ENCODE data around the gene OGFR.

Gene OGFR

DNA sequence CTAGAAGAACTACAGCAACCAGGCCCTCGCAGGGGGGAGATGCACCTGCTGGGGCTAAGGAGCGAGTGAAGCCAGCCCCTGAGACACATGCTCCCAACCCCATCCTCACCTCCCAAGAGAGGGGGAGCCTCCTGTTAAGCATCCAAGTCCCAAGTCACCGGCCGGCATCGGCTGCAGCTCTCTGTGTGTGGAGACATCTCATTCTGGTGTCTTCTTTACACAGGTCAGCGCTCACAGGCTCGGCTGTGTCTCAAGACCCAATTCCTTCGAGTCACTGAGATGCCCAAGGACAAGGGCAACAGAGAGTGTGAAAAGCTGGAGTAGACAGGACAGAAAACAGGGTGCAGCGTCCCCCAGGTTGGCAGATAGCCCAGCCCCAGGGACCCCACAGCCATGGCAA lies 29.4 kb upstream of the OGFR start:
- WGBS, 2 experiments, result 93 to 94% methylated on average over 9 of the region's 9 CpGs
- H3K27ac ChIP-seq (ENCODE audit: insufficient read depth, low read depth, low read length, poor library complexity, severe bottlenecking), result no peak overlapping the region
- no peaks in the 10 kb centered on the region for H3K9me3 ChIP-seq (ENCODE audit: control insufficient read depth, low read length)
- H3K4me3 ChIP-seq (ENCODE audit: insufficient read depth, low read depth, low read length), result no peak overlapping the region
- H3K36me3 ChIP-seq (ENCODE audit: control insufficient read depth, insufficient read depth, low read length), result no peaks in the 10 kb centered on the region
- H3K4me1 ChIP-seq (ENCODE audit: control insufficient read depth, insufficient read depth, low read length), result peaks cover 12% of the 10 kb centered on the region
- no peaks in the 10 kb centered on the region for H3K27me3 ChIP-seq (ENCODE audit: control insufficient read depth, insufficient read depth, low read length, poor library complexity, severe bottlenecking)

DNA sequence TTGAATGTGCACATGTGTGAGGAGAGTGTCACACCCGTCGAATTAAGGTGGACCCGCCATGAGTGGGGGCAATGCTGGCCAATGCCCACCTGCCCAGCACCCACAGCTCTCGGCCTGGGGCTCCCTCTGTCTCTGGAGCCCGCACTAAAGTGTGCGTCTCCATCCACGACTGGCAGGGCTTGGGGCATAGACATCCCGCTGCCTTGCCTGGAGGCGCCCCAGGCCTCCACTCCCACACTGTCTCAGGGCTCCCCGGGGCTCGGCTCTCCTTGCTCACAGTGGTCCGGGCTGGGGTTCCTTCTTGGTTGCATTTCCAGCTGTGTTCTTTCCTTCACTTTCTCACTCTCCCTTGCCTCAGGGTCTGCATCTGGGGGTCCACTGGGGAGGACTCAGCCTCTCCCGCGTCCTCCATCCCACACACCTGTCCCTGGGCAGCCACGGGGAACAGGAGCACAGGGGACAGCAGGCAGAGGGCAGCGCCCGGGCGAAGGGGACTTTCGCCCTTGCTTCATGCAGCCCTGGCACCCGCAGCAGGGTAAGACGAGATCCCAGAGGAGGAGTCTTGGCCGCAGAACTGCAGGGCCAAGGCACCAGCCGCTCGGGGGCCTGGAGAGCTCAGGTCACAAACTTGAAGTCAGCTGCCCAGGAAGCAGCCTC lies 28.5 kb upstream of the OGFR start:
- 94 to 95% methylated on average over 24 of the region's 24 CpGs for WGBS, 2 experiments
- H3K4me1 ChIP-seq (ENCODE audit: control insufficient read depth, insufficient read depth, low read length), result peaks cover 12% of the 10 kb centered on the region
- no peak overlapping the region for H3K4me3 ChIP-seq (ENCODE audit: insufficient read depth, low read depth, low read length)
- no peaks in the 10 kb centered on the region for H3K36me3 ChIP-seq (ENCODE audit: control insufficient read depth, insufficient read depth, low read length)
- H3K27ac ChIP-seq (ENCODE audit: insufficient read depth, low read depth, low read length, poor library complexity, severe bottlenecking), result no peak overlapping the region
- H3K27me3 ChIP-seq (ENCODE audit: control insufficient read depth, insufficient read depth, low read length, poor library complexity, severe bottlenecking), result no peaks in the 10 kb centered on the region
- H3K9me3 ChIP-seq (ENCODE audit: control insufficient read depth, low read length), result no peaks in the 10 kb centered on the region

DNA sequence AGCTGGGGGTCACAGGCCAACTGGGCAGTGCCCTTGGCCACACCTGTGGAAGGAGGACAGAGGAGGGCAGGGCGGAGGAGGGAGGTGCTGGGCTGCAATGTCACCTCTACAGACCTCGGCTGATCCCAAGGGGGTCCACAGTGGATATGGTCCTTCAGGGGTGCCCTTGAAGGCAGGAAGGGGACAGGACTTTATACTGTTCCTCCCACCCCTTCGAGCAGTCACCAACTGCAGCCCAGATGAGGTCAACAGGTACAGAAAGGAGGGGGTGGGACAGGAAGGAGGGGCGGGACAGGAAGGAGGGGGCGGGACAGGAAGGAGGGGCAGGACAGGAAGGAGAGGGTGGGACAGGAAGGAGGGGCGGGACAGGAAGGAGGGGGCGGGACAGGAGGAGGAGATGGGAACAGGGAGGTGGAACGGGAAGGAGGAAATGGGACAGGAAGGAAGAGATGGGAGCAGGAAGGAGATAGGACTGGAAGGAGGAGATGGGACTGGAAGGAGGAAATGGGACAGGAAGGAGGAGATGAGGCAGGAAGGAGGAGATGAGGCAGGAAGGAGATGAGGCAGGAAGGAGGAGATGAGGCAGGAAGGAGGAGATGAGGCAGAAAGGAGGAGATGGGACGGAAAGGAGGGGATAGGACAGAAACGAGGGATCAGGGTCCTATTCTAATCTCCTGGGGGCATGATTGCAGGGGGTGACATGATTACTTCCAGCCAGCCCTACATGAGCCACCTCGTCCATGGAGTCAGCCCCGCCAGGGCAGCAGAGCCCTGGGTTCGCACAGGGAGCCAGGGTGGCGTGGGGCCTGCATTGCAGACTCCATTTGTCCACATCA lies 27.7 kb upstream of the OGFR start:
- Histone ChIP-seq H3K27me3 (ENCODE audit: control insufficient read depth, insufficient read depth, low read length, poor library complexity, severe bottlenecking) (no peaks in the 10 kb centered on the region), H3K4me3 (ENCODE audit: insufficient read depth, low read depth, low read length) (no peak overlapping the region), H3K4me1 (ENCODE audit: control insufficient read depth, insufficient read depth, low read length) (peaks cover 12% of the 10 kb centered on the region), H3K9me3 (ENCODE audit: control insufficient read depth, low read length) (no peaks in the 10 kb centered on the region), H3K36me3 (ENCODE audit: control insufficient read depth, insufficient read depth, low read length) (no peaks in the 10 kb centered on the region), H3K27ac (ENCODE audit: insufficient read depth, low read depth, low read length, poor library complexity, severe bottlenecking) (no peak overlapping the region)
- 89 to 92% methylated on average over 14 of the region's 14 CpGs for WGBS, 2 experiments

DNA sequence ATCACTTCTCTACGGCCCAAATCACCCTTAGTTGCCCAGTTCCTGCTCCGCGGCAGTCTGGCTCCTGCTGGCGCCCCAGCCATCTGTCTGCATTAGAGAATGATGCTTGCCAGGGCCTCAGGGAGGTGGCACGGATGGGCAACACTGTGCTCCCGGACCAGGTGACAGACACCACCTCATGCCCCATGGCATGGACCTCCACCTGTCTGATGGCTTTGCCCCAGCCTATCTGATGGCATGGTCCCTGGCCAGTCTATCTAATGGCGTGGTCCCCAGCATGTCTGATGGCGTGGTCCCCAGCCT lies 27.2 kb upstream of the OGFR start:
- Histone ChIP-seq H3K4me3 (ENCODE audit: insufficient read depth, low read depth, low read length) (no peak overlapping the region), H3K27me3 (ENCODE audit: control insufficient read depth, insufficient read depth, low read length, poor library complexity, severe bottlenecking) (no peaks in the 10 kb centered on the region), H3K36me3 (ENCODE audit: control insufficient read depth, insufficient read depth, low read length) (no peaks in the 10 kb centered on the region), H3K27ac (ENCODE audit: insufficient read depth, low read depth, low read length, poor library complexity, severe bottlenecking) (no peak overlapping the region), H3K9me3 (ENCODE audit: control insufficient read depth, low read length) (no peaks in the 10 kb centered on the region), H3K4me1 (ENCODE audit: control insufficient read depth, insufficient read depth, low read length) (peaks cover 9% of the 10 kb centered on the region)
- WGBS, 2 experiments, result 94 to 96% methylated on average over 8 of the region's 8 CpGs

DNA sequence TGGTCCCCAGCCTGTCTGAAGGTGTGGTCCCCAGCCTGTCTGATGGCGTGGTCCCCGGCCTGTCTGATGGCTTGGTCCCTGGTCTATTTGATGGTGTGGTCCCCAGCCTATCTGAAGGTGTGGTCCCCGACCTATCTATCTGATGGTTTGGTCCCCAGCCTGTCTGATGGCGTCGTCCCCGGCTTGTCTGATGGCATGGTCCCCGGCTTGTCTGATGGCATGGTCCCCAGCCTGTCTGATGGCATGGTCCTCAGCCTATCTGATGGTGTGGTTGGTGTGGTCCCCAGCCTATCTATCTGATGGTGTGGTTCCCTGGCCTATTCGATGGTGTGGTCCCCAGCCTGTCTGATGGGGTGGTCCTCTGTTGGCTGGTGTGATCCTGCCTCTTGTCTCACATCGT lies 26.6 kb upstream of the OGFR start:
- no peaks in the 10 kb centered on the region for H3K27me3 ChIP-seq (ENCODE audit: control insufficient read depth, insufficient read depth, low read length, poor library complexity, severe bottlenecking)
- WGBS, 2 experiments, result 96% methylated on average over 9 of the region's 9 CpGs
- no peaks in the 10 kb centered on the region for H3K36me3 ChIP-seq (ENCODE audit: control insufficient read depth, insufficient read depth, low read length)
- H3K4me1 ChIP-seq (ENCODE audit: control insufficient read depth, insufficient read depth, low read length), result peaks cover 4% of the 10 kb centered on the region
- no peaks in the 10 kb centered on the region for H3K9me3 ChIP-seq (ENCODE audit: control insufficient read depth, low read length)
- no peak overlapping the region for H3K4me3 ChIP-seq (ENCODE audit: insufficient read depth, low read depth, low read length)
- H3K27ac ChIP-seq (ENCODE audit: insufficient read depth, low read depth, low read length, poor library complexity, severe bottlenecking), result no peak overlapping the region

DNA sequence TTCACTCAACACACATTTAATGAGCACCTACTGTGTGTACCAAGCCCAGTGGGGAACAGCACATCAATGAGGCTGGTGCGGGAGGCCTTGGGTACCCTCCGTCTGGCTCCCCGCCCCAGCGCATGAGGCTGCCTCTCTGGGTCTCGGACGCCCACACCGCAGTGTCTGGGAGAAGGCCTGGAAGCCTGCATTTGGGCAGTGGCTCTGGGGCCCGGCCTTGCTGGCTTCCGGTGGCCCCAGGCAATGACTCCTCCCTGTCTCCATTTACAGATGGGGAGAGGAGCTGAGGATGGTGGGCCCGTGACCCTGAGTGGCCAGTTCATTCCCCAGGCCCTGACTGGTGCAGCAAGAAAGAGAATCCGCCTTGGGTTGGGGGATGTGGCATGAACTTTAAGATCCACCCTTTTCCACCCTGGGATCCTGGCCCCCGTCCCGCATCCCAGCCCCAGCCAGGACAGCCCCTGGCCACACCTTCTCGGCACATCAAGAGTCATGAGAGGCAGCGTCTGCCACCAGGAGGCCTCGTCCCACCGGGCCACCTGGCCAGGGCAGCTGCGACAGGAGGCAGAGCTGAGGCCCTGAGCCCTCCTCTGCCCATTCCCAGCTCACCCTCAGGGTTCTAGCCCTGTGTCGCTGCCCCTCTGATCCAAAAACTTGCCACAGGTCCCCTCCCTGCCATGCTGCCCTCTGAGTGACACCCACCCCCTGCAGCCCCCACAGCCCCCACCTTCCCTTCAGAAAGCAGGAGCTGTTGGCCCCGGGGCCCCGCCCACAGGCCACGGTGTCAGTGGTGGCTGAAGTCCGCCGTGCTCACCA lies 25.8 kb upstream of the OGFR start:
- no peak overlapping the region for H3K4me3 ChIP-seq (ENCODE audit: insufficient read depth, low read depth, low read length)
- 71 to 76% methylated on average over 24 of the region's 24 CpGs for WGBS, 2 experiments
- H3K9me3 ChIP-seq (ENCODE audit: control insufficient read depth, low read length), result no peaks in the 10 kb centered on the region
- H3K36me3 ChIP-seq (ENCODE audit: control insufficient read depth, insufficient read depth, low read length), result no peaks in the 10 kb centered on the region
- H3K27ac ChIP-seq (ENCODE audit: insufficient read depth, low read depth, low read length, poor library complexity, severe bottlenecking), result no peak overlapping the region
- no peaks in the 10 kb centered on the region for H3K27me3 ChIP-seq (ENCODE audit: control insufficient read depth, insufficient read depth, low read length, poor library complexity, severe bottlenecking)
- H3K4me1 ChIP-seq (ENCODE audit: control insufficient read depth, insufficient read depth, low read length), result peaks cover 4% of the 10 kb centered on the region

DNA sequence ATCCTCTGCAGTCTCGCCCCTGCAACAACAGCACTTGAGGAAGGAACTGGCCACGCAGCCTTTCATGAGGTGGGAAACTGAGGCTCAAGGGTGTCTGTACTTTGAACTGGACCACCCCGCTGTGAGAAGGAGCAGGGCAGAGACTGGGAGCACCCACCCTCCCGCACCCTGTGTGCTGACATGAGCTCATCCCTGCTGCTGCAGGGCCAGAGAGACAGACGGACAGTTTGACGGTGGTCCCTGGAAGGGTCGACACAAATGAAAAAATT lies 25.3 kb upstream of the OGFR start:
- Histone ChIP-seq H3K27ac (ENCODE audit: insufficient read depth, low read depth, low read length, poor library complexity, severe bottlenecking) (no peak overlapping the region), H3K36me3 (ENCODE audit: control insufficient read depth, insufficient read depth, low read length) (no peaks in the 10 kb centered on the region), H3K4me3 (ENCODE audit: insufficient read depth, low read depth, low read length) (no peak overlapping the region), H3K9me3 (ENCODE audit: control insufficient read depth, low read length) (no peaks in the 10 kb centered on the region), H3K4me1 (ENCODE audit: control insufficient read depth, insufficient read depth, low read length) (peaks cover 4% of the 10 kb centered on the region), H3K27me3 (ENCODE audit: control insufficient read depth, insufficient read depth, low read length, poor library complexity, severe bottlenecking) (no peaks in the 10 kb centered on the region)
- WGBS, 2 experiments, result 92 to 93% methylated on average over 7 of the region's 7 CpGs

DNA sequence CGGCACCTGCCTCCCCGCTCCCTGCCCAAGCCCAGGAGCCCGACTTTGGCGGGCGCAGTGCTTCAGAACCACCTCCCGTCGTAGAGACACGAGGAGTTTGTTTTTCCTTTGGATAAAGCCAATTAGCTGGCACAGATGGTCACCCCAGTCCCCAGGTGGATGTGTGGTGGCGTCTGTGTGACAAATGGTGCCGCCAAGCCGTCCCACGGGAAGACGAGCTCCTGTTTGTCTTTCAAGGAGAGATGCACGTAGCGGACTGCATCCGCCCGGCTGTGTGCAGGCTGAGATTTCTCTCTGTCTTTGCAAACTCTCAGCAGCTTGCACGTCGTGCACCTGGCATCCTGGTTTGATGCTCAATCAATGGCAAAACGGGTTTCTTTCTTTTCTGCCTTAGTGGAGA lies 24.4 kb upstream of the OGFR start:
- WGBS, 2 experiments, result 90% methylated on average over 20 of the region's 20 CpGs
- no peak overlapping the region for H3K27ac ChIP-seq (ENCODE audit: insufficient read depth, low read depth, low read length, poor library complexity, severe bottlenecking)
- H3K9me3 ChIP-seq (ENCODE audit: control insufficient read depth, low read length), result no peaks in the 10 kb centered on the region
- H3K36me3 ChIP-seq (ENCODE audit: control insufficient read depth, insufficient read depth, low read length), result no peaks in the 10 kb centered on the region
- H3K27me3 ChIP-seq (ENCODE audit: control insufficient read depth, insufficient read depth, low read length, poor library complexity, severe bottlenecking), result no peaks in the 10 kb centered on the region
- no peak overlapping the region for H3K4me3 ChIP-seq (ENCODE audit: insufficient read depth, low read depth, low read length)
- no peaks in the 10 kb centered on the region for H3K4me1 ChIP-seq (ENCODE audit: control insufficient read depth, insufficient read depth, low read length)

DNA sequence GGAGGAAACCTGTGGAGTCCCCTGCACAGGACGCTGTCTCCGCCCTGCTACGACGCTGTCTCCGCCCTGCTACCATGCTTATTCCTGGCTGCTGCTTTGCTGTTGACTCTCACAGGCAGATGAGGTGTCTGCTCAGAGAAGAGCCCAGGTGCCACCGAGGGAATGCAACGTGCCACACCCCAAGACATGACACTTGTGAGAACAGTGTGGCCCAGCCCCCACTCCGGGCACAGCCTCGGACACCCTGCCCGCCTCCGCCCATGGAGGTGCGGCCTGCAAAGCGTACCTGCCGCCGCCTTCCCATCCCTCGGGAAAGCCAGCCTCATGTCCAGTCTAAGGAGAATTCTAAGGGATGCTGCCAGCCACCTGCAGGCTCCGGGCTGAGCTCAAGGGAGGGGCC lies 23.9 kb upstream of the OGFR start:
- H3K27ac ChIP-seq (ENCODE audit: insufficient read depth, low read depth, low read length, poor library complexity, severe bottlenecking), result no peak overlapping the region

DNA sequence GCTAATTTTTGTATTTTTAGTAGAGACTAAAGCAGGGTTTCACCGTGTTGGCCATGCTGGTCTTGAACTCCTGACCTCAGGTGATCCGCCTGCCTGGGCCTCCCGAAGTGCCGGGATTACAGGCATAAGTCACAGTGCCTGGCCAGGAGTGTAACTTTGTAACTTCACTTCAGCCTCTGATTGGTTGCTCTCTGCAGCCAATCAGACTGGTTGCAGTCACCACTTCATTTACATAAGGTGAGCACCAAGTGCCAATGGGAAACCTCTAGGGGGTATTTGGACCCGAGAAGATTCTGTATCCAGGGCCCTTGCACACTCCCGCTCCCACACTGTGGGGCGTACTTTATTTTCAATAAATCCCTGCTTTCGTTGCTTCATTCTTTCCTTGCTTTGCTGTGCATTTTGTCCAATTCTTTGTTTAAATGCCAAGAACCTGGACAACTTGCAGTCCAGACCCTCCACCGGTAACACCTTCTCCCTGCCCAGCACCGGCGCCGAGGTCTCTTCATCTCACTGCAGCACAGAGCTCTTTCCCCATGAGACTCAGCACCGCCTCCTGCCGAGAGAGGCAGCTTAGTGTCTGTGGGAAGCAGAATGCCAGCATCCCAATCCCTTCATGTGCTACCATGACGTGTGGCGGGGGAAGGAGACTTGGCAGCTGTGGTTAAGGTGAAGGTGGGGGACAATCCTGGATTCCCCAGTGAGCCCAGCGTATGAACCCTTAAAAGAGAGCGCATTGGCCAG lies 22.3 kb upstream of the OGFR start:
- peaks cover 5% of the 10 kb centered on the region for H3K4me1 ChIP-seq (ENCODE audit: control insufficient read depth, insufficient read depth, low read length)
- no peak overlapping the region for H3K27ac ChIP-seq (ENCODE audit: insufficient read depth, low read depth, low read length, poor library complexity, severe bottlenecking)
- WGBS, 2 experiments, result 82 to 85% methylated on average over 18 of the region's 18 CpGs
- no peaks in the 10 kb centered on the region for H3K36me3 ChIP-seq (ENCODE audit: control insufficient read depth, insufficient read depth, low read length)
- H3K4me3 ChIP-seq (ENCODE audit: insufficient read depth, low read depth, low read length), result no peak overlapping the region
- no peaks in the 10 kb centered on the region for H3K9me3 ChIP-seq (ENCODE audit: control insufficient read depth, low read length)
- no peaks in the 10 kb centered on the region for H3K27me3 ChIP-seq (ENCODE audit: control insufficient read depth, insufficient read depth, low read length, poor library complexity, severe bottlenecking)

More for the DNA sequence above, 23.9 kb upstream of the OGFR start:
- H3K27me3 ChIP-seq (ENCODE audit: control insufficient read depth, insufficient read depth, low read length, poor library complexity, severe bottlenecking), result no peaks in the 10 kb centered on the region
- no peak overlapping the region for H3K4me3 ChIP-seq (ENCODE audit: insufficient read depth, low read depth, low read length)
- H3K4me1 ChIP-seq (ENCODE audit: control insufficient read depth, insufficient read depth, low read length), result peaks cover under 1% of the 10 kb centered on the region
- 89 to 90% methylated on average over 17 of the region's 17 CpGs for WGBS, 2 experiments
- no peaks in the 10 kb centered on the region for H3K36me3 ChIP-seq (ENCODE audit: control insufficient read depth, insufficient read depth, low read length)
- no peaks in the 10 kb centered on the region for H3K9me3 ChIP-seq (ENCODE audit: control insufficient read depth, low read length)

Data from ectodermal cell (in vitro differentiated cells).